Hepatocyte (in vitro differentiated cells): Measurements from ENCODE around the gene CEP55.

Experiments used
- CTCF ChIP-seq: fragments of 200-600 bp; sonication (generic); IDR thresholded peaks from 2 replicates; pipeline ENCODE4 v1.5.1; 2016; ENCODE audit warnings: antibody characterized with exemption, mild to moderate bottlenecking; ENCODE audit not compliant: poor library complexity
- EZH2 ChIP-seq: fragments of 200-600 bp; sonication (generic); IDR thresholded peaks from 2 replicates; pipeline ENCODE4 v1.6.1; 2016; ENCODE audit warnings: antibody characterized with exemption, mild to moderate bottlenecking, borderline replicate concordance

GRCh38 chr10:93465806-93466675, 30.4 kb upstream of the CEP55 start:
- no peak for TF ChIP-seq EZH2
- TF ChIP-seq CTCF, result no peak
